ENCODE measurements around the gene CAMK2D. TPM values are rescaled to one million over a fixed set of nuclear protein-coding genes. Genes with fewer than 3 reads are reported as not detected.

Gene CAMK2D
- total and polyA plus RNA-seq, 4 donors, result 10.1 to 31.0 (median 25.6) TPM

DNA sequence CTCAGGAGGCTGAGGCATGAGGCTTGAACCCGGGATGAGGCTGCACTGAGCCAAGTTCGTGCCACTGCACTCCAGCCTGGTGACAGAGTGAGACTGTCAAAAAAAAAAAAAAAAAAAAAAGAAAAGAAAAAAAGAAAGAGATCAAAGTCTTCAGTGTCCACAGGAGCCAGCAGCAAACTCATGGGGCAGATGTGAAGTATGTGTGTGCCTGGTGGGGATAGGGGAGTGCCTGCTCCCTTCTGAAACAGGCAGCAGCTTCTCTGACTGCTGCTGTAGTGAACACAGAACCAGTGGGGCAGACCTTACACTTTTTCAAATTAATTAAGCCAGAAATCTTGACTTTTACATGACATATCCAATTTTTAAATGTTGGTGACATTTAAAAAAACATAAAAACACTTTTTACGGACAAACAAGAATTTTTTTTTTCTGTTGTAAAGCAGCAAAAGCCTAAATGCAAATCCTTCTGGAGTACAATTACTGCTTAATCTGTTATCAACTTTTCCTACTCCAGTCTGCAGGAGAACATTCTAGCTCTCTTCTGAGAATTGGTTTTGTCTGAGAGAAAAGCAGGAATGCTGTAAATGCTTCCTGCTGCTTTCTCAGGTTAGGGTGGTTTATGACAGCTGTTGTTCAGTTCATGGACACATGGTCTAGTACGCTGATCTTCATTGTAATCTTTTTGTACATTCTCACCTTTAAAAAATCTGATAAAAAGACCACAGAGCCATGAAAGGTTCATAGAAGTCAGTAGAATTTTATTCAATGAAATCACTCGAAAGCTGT lies 311.1 kb downstream of the CAMK2D start:
- Histone ChIP-seq H3K27me3 (ENCODE audit: control insufficient read depth in 4 of 4, insufficient read depth in 4 of 4, low read length in 3 of 4) (no peaks in the 10 kb centered on the region), H3K4me3 (ENCODE audit: low read depth in 1 of 3, low read length in 3 of 3) (no peak overlapping the region), H3K9ac (ENCODE audit: low read depth in 1 of 2, low read length in 2 of 2) (no peak overlapping the region), H3K4me1 (ENCODE audit: control insufficient read depth in 4 of 4, insufficient read depth in 4 of 4, low read length in 3 of 4) (peaks cover 0 to 7% (median 5%) of the 10 kb centered on the region in 4 donors), H3K36me3 (ENCODE audit: control insufficient read depth in 4 of 4, insufficient read depth in 3 of 4, low read depth in 1 of 4, low read length in 3 of 4) (peaks cover 0 to 7% (median 0%) of the 10 kb centered on the region in 4 donors), H3K9me3 (ENCODE audit: control insufficient read depth in 4 of 4, low read length in 3 of 4) (no peaks in the 10 kb centered on the region), H3K27ac (ENCODE audit: low read depth in 1 of 2, low read length in 2 of 2) (no peak overlapping the region)
- no peak for DNase-seq (ENCODE audit: low spot score)
- whole genome bisulfite sequencing, result 96% methylated on average over 5 of the region's 5 CpGs
- TF ChIP-seq HNF4G (IDR thresholded peaks at IDR 0.05) (no peak), YY1 (IDR thresholded peaks at IDR 0.05) (no peak), FOXA1 (IDR thresholded peaks at IDR 0.05) (no peak)
- TF ChIP-seq, protein P1, sequence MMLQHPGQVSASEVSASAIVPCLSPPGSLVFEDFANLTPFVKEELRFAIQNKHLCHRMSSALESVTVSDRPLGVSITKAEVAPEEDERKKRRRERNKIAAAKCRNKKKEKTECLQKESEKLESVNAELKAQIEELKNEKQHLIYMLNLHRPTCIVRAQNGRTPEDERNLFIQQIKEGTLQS (IDR thresholded peaks at IDR 0.05), result no peak

DNA sequence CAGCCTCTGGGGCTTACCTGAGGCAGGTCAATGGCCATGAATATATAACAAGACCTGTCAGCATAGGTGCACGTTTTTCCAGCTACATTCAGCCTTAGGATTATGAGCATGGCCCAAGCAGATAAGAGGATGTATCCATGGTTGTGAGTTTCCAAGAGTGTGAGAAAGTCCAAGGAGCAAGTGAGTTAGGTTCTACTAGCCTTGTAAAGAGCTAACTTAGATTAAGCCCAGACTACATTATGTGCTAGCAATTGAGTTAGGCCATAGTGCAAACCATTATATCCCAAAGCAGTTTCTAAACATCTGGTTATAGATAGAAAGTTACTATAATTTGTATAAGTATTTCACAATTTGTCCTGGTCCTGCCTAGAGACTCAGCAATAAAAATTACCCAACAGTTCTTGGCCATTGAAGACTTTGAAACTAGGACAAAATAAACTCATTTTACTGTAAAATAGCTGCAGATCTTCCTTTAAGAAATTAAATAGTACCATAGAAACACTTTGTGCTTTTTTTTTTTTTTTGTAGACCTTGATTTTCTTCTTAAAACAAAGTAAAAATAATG lies 312.0 kb downstream of the CAMK2D start:
- peaks cover 0 to 7% (median 5%) of the 10 kb centered on the region in 4 donors for H3K4me1 ChIP-seq (ENCODE audit: control insufficient read depth in 4 of 4, insufficient read depth in 4 of 4, low read length in 3 of 4)
- WGBS, result 49% methylated on average over 1 of the region's 1 CpG
- no peaks in the 10 kb centered on the region for H3K36me3 ChIP-seq (ENCODE audit: control insufficient read depth in 4 of 4, insufficient read depth in 3 of 4, low read depth in 1 of 4, low read length in 3 of 4)
- TF ChIP-seq YY1 (IDR thresholded peaks at IDR 0.05) (peak; percentile 28), RXRA (IDR thresholded peaks at IDR 0.05) (no peak), JUND (IDR thresholded peaks at IDR 0.05) (peak in 1 of 2 donors; percentile 16), SP1 (IDR thresholded peaks at IDR 0.05) (peak; percentile 10), HNF4A (conservative IDR thresholded peaks at IDR 0.05) (peak; percentile 57 to 60)
- TF ChIP-seq, protein P2, sequence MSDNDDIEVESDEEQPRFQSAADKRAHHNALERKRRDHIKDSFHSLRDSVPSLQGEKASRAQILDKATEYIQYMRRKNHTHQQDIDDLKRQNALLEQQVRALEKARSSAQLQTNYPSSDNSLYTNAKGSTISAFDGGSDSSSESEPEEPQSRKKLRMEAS (IDR thresholded peaks at IDR 0.05), result no peak
- TF ChIP-seq, protein P3, sequence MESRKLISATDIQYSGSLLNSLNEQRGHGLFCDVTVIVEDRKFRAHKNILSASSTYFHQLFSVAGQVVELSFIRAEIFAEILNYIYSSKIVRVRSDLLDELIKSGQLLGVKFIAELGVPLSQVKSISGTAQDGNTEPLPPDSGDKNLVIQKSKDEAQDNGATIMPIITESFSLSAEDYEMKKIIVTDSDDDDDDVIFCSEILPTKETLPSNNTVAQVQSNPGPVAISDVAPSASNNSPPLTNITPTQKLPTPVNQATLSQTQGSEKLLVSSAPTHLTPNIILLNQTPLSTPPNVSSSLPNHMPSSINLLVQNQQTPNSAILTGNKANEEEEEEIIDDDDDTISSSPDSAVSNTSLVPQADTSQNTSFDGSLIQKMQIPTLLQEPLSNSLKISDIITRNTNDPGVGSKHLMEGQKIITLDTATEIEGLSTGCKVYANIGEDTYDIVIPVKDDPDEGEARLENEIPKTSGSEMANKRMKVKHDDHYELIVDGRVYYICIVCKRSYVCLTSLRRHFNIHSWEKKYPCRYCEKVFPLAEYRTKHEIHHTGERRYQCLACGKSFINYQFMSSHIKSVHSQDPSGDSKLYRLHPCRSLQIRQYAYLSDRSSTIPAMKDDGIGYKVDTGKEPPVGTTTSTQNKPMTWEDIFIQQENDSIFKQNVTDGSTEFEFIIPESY (IDR thresholded peaks at IDR 0.05), result no peak
- DNase-seq (ENCODE audit: low spot score), result no peak
- no peak overlapping the region for H3K4me3 ChIP-seq (ENCODE audit: low read depth in 1 of 3, low read length in 3 of 3)
- no peaks in the 10 kb centered on the region for H3K27me3 ChIP-seq (ENCODE audit: control insufficient read depth in 4 of 4, insufficient read depth in 4 of 4, low read length in 3 of 4)
- H3K9ac ChIP-seq (ENCODE audit: low read depth in 1 of 2, low read length in 2 of 2), result no peak overlapping the region
- H3K27ac ChIP-seq (ENCODE audit: low read depth in 1 of 2, low read length in 2 of 2), result no peak overlapping the region
- no peaks in the 10 kb centered on the region for H3K9me3 ChIP-seq (ENCODE audit: control insufficient read depth in 4 of 4, low read length in 3 of 4)

DNA sequence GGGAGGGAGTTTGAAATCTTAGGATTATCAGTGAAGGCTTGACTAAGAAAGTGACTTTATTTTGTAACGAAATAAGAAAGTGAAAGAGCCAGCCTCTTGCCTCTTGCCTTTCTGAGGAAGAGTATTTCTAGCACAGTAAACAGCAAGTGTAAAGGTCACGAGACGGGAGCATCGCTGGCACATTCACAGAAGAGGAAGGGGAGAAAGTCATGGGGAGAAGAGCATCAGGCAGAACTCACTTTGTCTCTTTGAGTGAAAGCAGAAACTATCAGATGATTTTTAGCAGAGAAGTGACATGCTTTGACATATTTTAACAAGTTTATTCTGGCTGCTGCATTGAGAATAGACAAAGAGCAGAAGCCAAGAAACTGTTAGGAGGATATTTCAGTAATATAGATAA lies 313.8 kb downstream of the CAMK2D start:
- Histone ChIP-seq H3K9ac (ENCODE audit: low read depth in 1 of 2, low read length in 2 of 2) (no peak overlapping the region), H3K27me3 (ENCODE audit: control insufficient read depth in 4 of 4, insufficient read depth in 4 of 4, low read length in 3 of 4) (no peaks in the 10 kb centered on the region), H3K4me1 (ENCODE audit: control insufficient read depth in 4 of 4, insufficient read depth in 4 of 4, low read length in 3 of 4) (peaks cover 0 to 7% (median 5%) of the 10 kb centered on the region in 4 donors), H3K36me3 (ENCODE audit: control insufficient read depth in 4 of 4, insufficient read depth in 3 of 4, low read depth in 1 of 4, low read length in 3 of 4) (no peaks in the 10 kb centered on the region), H3K4me3 (ENCODE audit: low read depth in 1 of 3, low read length in 3 of 3) (no peak overlapping the region), H3K27ac (ENCODE audit: low read depth in 1 of 2, low read length in 2 of 2) (peak overlapping the region; percentile 11 to 24), H3K9me3 (ENCODE audit: control insufficient read depth in 4 of 4, low read length in 3 of 4) (no peaks in the 10 kb centered on the region)
- DNase-seq (ENCODE audit: low spot score), result no peak
- TF ChIP-seq, protein P3 (IDR thresholded peaks at IDR 0.05), result no peak
- TF ChIP-seq RXRA (IDR thresholded peaks at IDR 0.05), result peak in 1 of 2 donors; percentile 12
- TF ChIP-seq HNF4A (conservative IDR thresholded peaks at IDR 0.05), result no peak
- TF ChIP-seq FOXA1 (IDR thresholded peaks at IDR 0.05), result no peak
- peak; percentile 73 for TF ChIP-seq NR2F2 (IDR thresholded peaks at IDR 0.05)
- no peak for TF ChIP-seq HNF4G (IDR thresholded peaks at IDR 0.05)
- TF ChIP-seq YY1 (IDR thresholded peaks at IDR 0.05), result no peak
- TF ChIP-seq FOXA2 (IDR thresholded peaks at IDR 0.05), result no peak
- TF ChIP-seq, protein P1 (IDR thresholded peaks at IDR 0.05), result no peak
- peak in 1 of 2 donors; percentile 9 for TF ChIP-seq RAD21 (IDR thresholded peaks at IDR 0.05)
- TF ChIP-seq TAF1 (conservative IDR thresholded peaks at IDR 0.05), result no peak
- TF ChIP-seq, protein P2 (IDR thresholded peaks at IDR 0.05), result no peak
- TF ChIP-seq JUND (IDR thresholded peaks at IDR 0.05), result no peak
- TF ChIP-seq, protein P4, sequence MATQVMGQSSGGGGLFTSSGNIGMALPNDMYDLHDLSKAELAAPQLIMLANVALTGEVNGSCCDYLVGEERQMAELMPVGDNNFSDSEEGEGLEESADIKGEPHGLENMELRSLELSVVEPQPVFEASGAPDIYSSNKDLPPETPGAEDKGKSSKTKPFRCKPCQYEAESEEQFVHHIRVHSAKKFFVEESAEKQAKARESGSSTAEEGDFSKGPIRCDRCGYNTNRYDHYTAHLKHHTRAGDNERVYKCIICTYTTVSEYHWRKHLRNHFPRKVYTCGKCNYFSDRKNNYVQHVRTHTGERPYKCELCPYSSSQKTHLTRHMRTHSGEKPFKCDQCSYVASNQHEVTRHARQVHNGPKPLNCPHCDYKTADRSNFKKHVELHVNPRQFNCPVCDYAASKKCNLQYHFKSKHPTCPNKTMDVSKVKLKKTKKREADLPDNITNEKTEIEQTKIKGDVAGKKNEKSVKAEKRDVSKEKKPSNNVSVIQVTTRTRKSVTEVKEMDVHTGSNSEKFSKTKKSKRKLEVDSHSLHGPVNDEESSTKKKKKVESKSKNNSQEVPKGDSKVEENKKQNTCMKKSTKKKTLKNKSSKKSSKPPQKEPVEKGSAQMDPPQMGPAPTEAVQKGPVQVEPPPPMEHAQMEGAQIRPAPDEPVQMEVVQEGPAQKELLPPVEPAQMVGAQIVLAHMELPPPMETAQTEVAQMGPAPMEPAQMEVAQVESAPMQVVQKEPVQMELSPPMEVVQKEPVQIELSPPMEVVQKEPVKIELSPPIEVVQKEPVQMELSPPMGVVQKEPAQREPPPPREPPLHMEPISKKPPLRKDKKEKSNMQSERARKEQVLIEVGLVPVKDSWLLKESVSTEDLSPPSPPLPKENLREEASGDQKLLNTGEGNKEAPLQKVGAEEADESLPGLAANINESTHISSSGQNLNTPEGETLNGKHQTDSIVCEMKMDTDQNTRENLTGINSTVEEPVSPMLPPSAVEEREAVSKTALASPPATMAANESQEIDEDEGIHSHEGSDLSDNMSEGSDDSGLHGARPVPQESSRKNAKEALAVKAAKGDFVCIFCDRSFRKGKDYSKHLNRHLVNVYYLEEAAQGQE (IDR thresholded peaks at IDR 0.05), result no peak
- 23% methylated on average over 4 of the region's 4 CpGs for WGBS
